ENCODE results near the gene KMT2C.

- TF ChIP-seq EZH2 (IDR thresholded peaks at IDR 0.05; ENCODE audit: insufficient read depth, poor library complexity, severe bottlenecking) (no peak), EZH2phosphoT487 (IDR thresholded peaks at IDR 0.05; ENCODE audit: insufficient read depth, low read depth) (no peak)
Observed at GRCh38 chr7:152369518-152369917, 66.3 kb downstream of the KMT2C start.
